Fibroblast of lung (primary cell): ENCODE data around the gene SCEL. TPM values are rescaled to one million over a fixed set of nuclear protein-coding genes. Genes with fewer than 3 reads are reported as not detected.

ENCODE experiments used
- DNase-seq, 2 donors: peaks; one replicate each; pipeline versions ENCODE4 v3.0.0 to v3.0.0-alpha.2; 2010; ENCODE audit warnings: low read depth in 2 of 2
- H2AFZ ChIP-seq: 2 replicates; pipeline ENCODE4 v1.5.1; 2012; ENCODE audit warnings: low read length, control low read depth, inconsistent platforms
- H3K27ac ChIP-seq: 2 replicates; pipeline ENCODE4 v1.5.1; 2011; ENCODE audit warnings: low read length, control low read depth; ENCODE audit not compliant: insufficient read depth
- H3K27me3 ChIP-seq: 2 replicates; pipeline ENCODE4 v1.5.1; 2011; ENCODE audit warnings: mild to moderate bottlenecking, low read length; ENCODE audit not compliant: control insufficient read depth, insufficient read depth
- H3K36me3 ChIP-seq: 2 replicates; pipeline ENCODE4 v1.5.1; 2011; ENCODE audit warnings: low read length; ENCODE audit not compliant: control insufficient read depth, insufficient read depth
- H3K4me1 ChIP-seq: 2 replicates; pipeline ENCODE4 v1.5.1; 2011; ENCODE audit warnings: low read length; ENCODE audit not compliant: control insufficient read depth, insufficient read depth; ENCODE audit errors: extremely low read depth
- H3K4me2 ChIP-seq: 2 replicates; pipeline ENCODE4 v1.5.1; 2011; ENCODE audit warnings: low read length, control low read depth; ENCODE audit not compliant: insufficient read depth; ENCODE audit errors: extremely low read depth
- H3K4me3 ChIP-seq, 4 experiments: fragments of 200-600 bp in 1 of 4; sonication (generic) in 1 of 4; replicated peaks in 1 of 4; 2 replicates each; pipeline ENCODE4 v1.5.1; 2011 to 2016; ENCODE audit warnings: low read length in 4 of 4, low read depth in 3 of 4, mild to moderate bottlenecking in 3 of 4, control low read depth in 2 of 4, inconsistent platforms in 1 of 4, mixed read lengths in 1 of 4; ENCODE audit not compliant: insufficient read depth in 1 of 4; ENCODE audit errors: control extremely low read depth in 1 of 4
- H3K79me2 ChIP-seq: 2 replicates; pipeline ENCODE4 v1.5.1; 2012; ENCODE audit warnings: mild to moderate bottlenecking, low read length, inconsistent platforms; ENCODE audit not compliant: control insufficient read depth, insufficient read depth
- H3K9ac ChIP-seq: 2 replicates; pipeline ENCODE4 v1.5.1; 2011; ENCODE audit warnings: mild to moderate bottlenecking, low read length, control low read depth; ENCODE audit not compliant: insufficient read depth
- H3K9me3 ChIP-seq: 2 replicates; pipeline ENCODE4 v1.5.1; 2012; ENCODE audit warnings: low read depth, low read length; ENCODE audit not compliant: control insufficient read depth, insufficient read depth
- H4K20me1 ChIP-seq: 2 replicates; pipeline ENCODE4 v1.5.1; 2011; ENCODE audit warnings: low read length; ENCODE audit not compliant: control insufficient read depth, insufficient read depth; ENCODE audit errors: extremely low read depth
- CTCF ChIP-seq, 2 donors: IDR thresholded peaks in 1 of 2; conservative IDR thresholded peaks in 1 of 2; 1 replicate in 1 of 2; 2 replicates in 1 of 2; pipeline ENCODE4 v1.5.1; 2011 to 2012; ENCODE audit warnings: low read length in 2 of 2, control low read depth in 1 of 2, inconsistent platforms in 1 of 2, low read depth in 1 of 2, mild to moderate bottlenecking in 1 of 2
- EZH2 ChIP-seq: IDR thresholded peaks from 2 replicates; pipeline ENCODE4 v1.5.1; 2012; ENCODE audit warnings: low read length, control low read depth, mild to moderate bottlenecking; ENCODE audit errors: missing control alignments
- polyA plus RNA-seq, 2 donors: library from polyadenylated mRNA; depleted of rRNA in 1 of 2; stranded (reverse) in 1 of 2; unstranded in 1 of 2; fragments of >200 nt; gene quantifications; 2 replicates each; pipeline ENCODE4 v1.2.1, GENCODE V29; 2011 to 2012; ENCODE audit warnings: missing spikeins in 1 of 2
- total RNA-seq: library from RNA; depleted of rRNA; stranded (reverse); fragments of >200 nt; gene quantifications from 2 replicates; pipeline ENCODE4 v1.2.1, GENCODE V29; 2014

The SCEL gene
- total and polyA plus RNA-seq, 2 donors (not counting 1 experiment from before 2014, with no cell fraction given) = not detected

GRCh38 chr13:77507931-77508776 is 27.4 kb upstream of the SCEL start:
- Histone ChIP-seq H3K4me2 (peak overlapping the region; percentile 15), H3K4me1 (no peaks in the 10 kb centered on the region), H4K20me1 (no peaks in the 10 kb centered on the region), H3K79me2 (no peaks in the 10 kb centered on the region), H3K27me3 (no peaks in the 10 kb centered on the region), H3K36me3 (no peaks in the 10 kb centered on the region), H2AFZ (no peak overlapping the region), H3K9ac (no peak overlapping the region), H3K4me3 (no peak overlapping the region), H3K9me3 (no peaks in the 10 kb centered on the region), H3K27ac (no peak overlapping the region)
- no peak for TF ChIP-seq CTCF (conservative IDR thresholded peaks at IDR 0.05 in 1 of 2, IDR thresholded peaks at IDR 0.05 in 1 of 2; ENCODE audit: low read depth in 1 of 2, low read length in 2 of 2)
- no peak for TF ChIP-seq EZH2
- peak; percentile 87 to 97 for DNase-seq

GRCh38 chr13:77508959-77509620 is 26.4 kb upstream of the SCEL start:
- H3K27ac ChIP-seq = no peak overlapping the region
- TF ChIP-seq CTCF (conservative IDR thresholded peaks at IDR 0.05 in 1 of 2, IDR thresholded peaks at IDR 0.05 in 1 of 2; ENCODE audit: low read depth in 1 of 2, low read length in 2 of 2) (no peak), EZH2 (no peak)
- H4K20me1 ChIP-seq = no peaks in the 10 kb centered on the region
- H3K9ac ChIP-seq = no peak overlapping the region
- no peaks in the 10 kb centered on the region for H3K27me3 ChIP-seq
- no peak overlapping the region for H3K4me3 ChIP-seq
- no peak overlapping the region for H2AFZ ChIP-seq
- H3K4me2 ChIP-seq = no peak overlapping the region
- H3K79me2 ChIP-seq = no peaks in the 10 kb centered on the region
- DNase-seq = peak; percentile 34 to 90
- no peaks in the 10 kb centered on the region for H3K36me3 ChIP-seq
- H3K4me1 ChIP-seq = no peaks in the 10 kb centered on the region
- H3K9me3 ChIP-seq = no peaks in the 10 kb centered on the region

- H3K4me3 ChIP-seq = no peak overlapping the region
- no peaks in the 10 kb centered on the region for H3K36me3 ChIP-seq
- H3K79me2 ChIP-seq = no peaks in the 10 kb centered on the region
- no peaks in the 10 kb centered on the region for H3K4me1 ChIP-seq
- H3K9me3 ChIP-seq = no peaks in the 10 kb centered on the region
- H3K9ac ChIP-seq = no peak overlapping the region
- H2AFZ ChIP-seq = no peak overlapping the region
- no peak overlapping the region for H3K27ac ChIP-seq
- no peak overlapping the region for H3K4me2 ChIP-seq
- TF ChIP-seq CTCF (conservative IDR thresholded peaks at IDR 0.05 in 1 of 2, IDR thresholded peaks at IDR 0.05 in 1 of 2; ENCODE audit: low read depth in 1 of 2, low read length in 2 of 2) (no peak), EZH2 (no peak)
- H4K20me1 ChIP-seq = no peaks in the 10 kb centered on the region
- H3K27me3 ChIP-seq = no peaks in the 10 kb centered on the region
- peak in 1 of 2 donors; percentile 21 for DNase-seq
These were observed 25.4 kb upstream of the SCEL start for GRCh38 chr13:77510156-77510555.
